ENCODE results near the gene MISFA.

MISFA gene

GRCh38 chr11:18612394-18612793 is 12.8 kb downstream of the MISFA start:
- no peaks in the 10 kb centered on the region for H3K27me3 ChIP-seq (ENCODE audit: insufficient read depth, poor library complexity, severe bottlenecking)
- no peak overlapping the region for H3K27ac ChIP-seq (replicated peaks)
- no peak overlapping the region for H3K4me3 ChIP-seq (replicated peaks; ENCODE audit: insufficient read depth, low read length)
- TF ChIP-seq GABPA (IDR thresholded peaks at IDR 0.05; ENCODE audit: low read depth) = no peak
- no peak for TF ChIP-seq POLR2AphosphoS5 (IDR thresholded peaks at IDR 0.05; ENCODE audit: low read depth)
- TF ChIP-seq REST (IDR thresholded peaks at IDR 0.05; ENCODE audit: insufficient replicate concordance, low read depth) = no peak
- TF ChIP-seq, protein P1, sequence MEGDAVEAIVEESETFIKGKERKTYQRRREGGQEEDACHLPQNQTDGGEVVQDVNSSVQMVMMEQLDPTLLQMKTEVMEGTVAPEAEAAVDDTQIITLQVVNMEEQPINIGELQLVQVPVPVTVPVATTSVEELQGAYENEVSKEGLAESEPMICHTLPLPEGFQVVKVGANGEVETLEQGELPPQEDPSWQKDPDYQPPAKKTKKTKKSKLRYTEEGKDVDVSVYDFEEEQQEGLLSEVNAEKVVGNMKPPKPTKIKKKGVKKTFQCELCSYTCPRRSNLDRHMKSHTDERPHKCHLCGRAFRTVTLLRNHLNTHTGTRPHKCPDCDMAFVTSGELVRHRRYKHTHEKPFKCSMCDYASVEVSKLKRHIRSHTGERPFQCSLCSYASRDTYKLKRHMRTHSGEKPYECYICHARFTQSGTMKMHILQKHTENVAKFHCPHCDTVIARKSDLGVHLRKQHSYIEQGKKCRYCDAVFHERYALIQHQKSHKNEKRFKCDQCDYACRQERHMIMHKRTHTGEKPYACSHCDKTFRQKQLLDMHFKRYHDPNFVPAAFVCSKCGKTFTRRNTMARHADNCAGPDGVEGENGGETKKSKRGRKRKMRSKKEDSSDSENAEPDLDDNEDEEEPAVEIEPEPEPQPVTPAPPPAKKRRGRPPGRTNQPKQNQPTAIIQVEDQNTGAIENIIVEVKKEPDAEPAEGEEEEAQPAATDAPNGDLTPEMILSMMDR (IDR thresholded peaks at IDR 0.05; ENCODE audit: insufficient read depth, low read length) = no peak
- no peak for TF ChIP-seq SPI1 (IDR thresholded peaks at IDR 0.05; ENCODE audit: borderline replicate concordance, low read depth)
- no peak for DNase-seq (ENCODE audit: low read depth in 1 of 2, low spot score in 1 of 2)

DNA sequence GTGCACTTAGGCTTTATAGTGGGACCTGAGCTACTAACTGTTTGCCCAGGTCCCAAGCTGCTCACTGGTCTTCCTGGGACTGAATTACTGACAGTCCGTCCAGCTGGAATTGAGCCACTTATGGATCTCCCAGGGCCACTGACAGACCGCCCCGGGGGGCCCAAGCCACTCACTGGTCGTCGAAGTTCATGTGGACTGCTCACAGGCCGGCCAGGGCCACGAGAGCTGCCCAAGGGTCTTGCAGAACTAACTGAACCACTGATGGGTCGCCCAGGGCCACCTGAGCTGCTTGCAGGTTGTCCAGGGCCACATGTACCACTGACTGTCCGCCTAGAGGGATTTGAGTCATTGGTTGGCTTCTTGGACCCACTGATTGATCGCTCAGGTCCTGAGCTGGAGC is 15.1 kb downstream of the MISFA start:
- no peak for DNase-seq (ENCODE audit: low read depth in 1 of 2, low spot score in 1 of 2)
- no peaks in the 10 kb centered on the region for H3K27me3 ChIP-seq (ENCODE audit: insufficient read depth, poor library complexity, severe bottlenecking)
- no peak overlapping the region for H3K27ac ChIP-seq (replicated peaks)
- TF ChIP-seq REST (IDR thresholded peaks at IDR 0.05; ENCODE audit: insufficient replicate concordance, low read depth) = no peak
- TF ChIP-seq GABPA (IDR thresholded peaks at IDR 0.05; ENCODE audit: low read depth) = no peak
- TF ChIP-seq, protein P1 (IDR thresholded peaks at IDR 0.05; ENCODE audit: insufficient read depth, low read length) = no peak
- no peak for TF ChIP-seq SPI1 (IDR thresholded peaks at IDR 0.05; ENCODE audit: borderline replicate concordance, low read depth)
- TF ChIP-seq POLR2AphosphoS5 (IDR thresholded peaks at IDR 0.05; ENCODE audit: low read depth) = no peak
- H3K4me3 ChIP-seq (replicated peaks; ENCODE audit: insufficient read depth, low read length) = no peak overlapping the region

GRCh38 chr11:18615628-18616392 is 16.2 kb downstream of the MISFA start:
- H3K27me3 ChIP-seq (ENCODE audit: insufficient read depth, poor library complexity, severe bottlenecking) = no peaks in the 10 kb centered on the region
- TF ChIP-seq GABPA (IDR thresholded peaks at IDR 0.05; ENCODE audit: low read depth) (no peak), POLR2AphosphoS5 (IDR thresholded peaks at IDR 0.05; ENCODE audit: low read depth) (no peak), REST (IDR thresholded peaks at IDR 0.05; ENCODE audit: insufficient replicate concordance, low read depth) (no peak), SPI1 (IDR thresholded peaks at IDR 0.05; ENCODE audit: borderline replicate concordance, low read depth) (peak; percentile 91)
- TF ChIP-seq, protein P1 (IDR thresholded peaks at IDR 0.05; ENCODE audit: insufficient read depth, low read length) = no peak
- DNase-seq (ENCODE audit: low read depth in 1 of 2, low spot score in 1 of 2) = peak; percentile 52 to 60
- peak overlapping the region; percentile 45 for H3K27ac ChIP-seq (replicated peaks)
- no peak overlapping the region for H3K4me3 ChIP-seq (replicated peaks; ENCODE audit: insufficient read depth, low read length)
